HFFc6 (cell line): ENCODE results near the gene CYP24A1. TPM values are rescaled to one million over a fixed set of nuclear protein-coding genes. Genes with fewer than 3 reads are reported as not detected.

Experiments
- DNase-seq: peaks from one replicate; pipeline ENCODE4 v3.0.0-alpha.2; 2018
- H3K27ac Mint-ChIP-seq: 2 replicates; pipeline ENCODE4 v1.8.0; 2020; ENCODE audit warnings: mild to moderate bottlenecking, mixed read lengths
- H3K27me3 Mint-ChIP-seq: 2 replicates; pipeline ENCODE4 v1.8.0; 2021; ENCODE audit warnings: mild to moderate bottlenecking, moderate library complexity, mixed read lengths; ENCODE audit not compliant: insufficient read depth
- H3K36me3 Mint-ChIP-seq: 2 replicates; pipeline ENCODE4 v1.8.0; 2021; ENCODE audit warnings: low read depth, mixed read lengths
- H3K4me1 Mint-ChIP-seq: 2 replicates; pipeline ENCODE4 v1.8.0; 2020; ENCODE audit warnings: low read depth, mixed read lengths
- H3K4me3 Mint-ChIP-seq: 2 replicates; pipeline ENCODE4 v1.8.0; 2020; ENCODE audit warnings: mild to moderate bottlenecking, moderate library complexity, mixed read lengths
- H3K9me3 Mint-ChIP-seq: 2 replicates; pipeline ENCODE4 v1.8.0; 2020; ENCODE audit warnings: mild to moderate bottlenecking, mixed read lengths
- CTCF ChIP-seq: fragments of 200-600 bp; sonication (generic); IDR thresholded peaks from 2 replicates; pipeline ENCODE4 v1.5.0; 2021; ENCODE audit warnings: antibody characterized with exemption, mild to moderate bottlenecking
- total RNA-seq, 6 experiments: library from RNA; stranded (reverse); fragmentation: NEBNext Ultra II Directional; extraction: Animal tissue kit (Norgen Biotek cat#: 25700); gene quantifications; 2 replicates in 1 of 6; 3 replicates in 5 of 6; pipeline ENCODE4 v1.2.3, GENCODE V29; 2021

The CYP24A1 gene
- total RNA-seq, 6 experiments from 2014 or later, result 0.11 to 1.1 (median 0.37) TPM; not detected in 2

- Mint-ChIP-seq H3K27ac (no peak overlapping the region), H3K36me3 (no peaks in the 10 kb centered on the region), H3K4me3 (no peak overlapping the region), H3K4me1 (peaks cover 16% of the 10 kb centered on the region), H3K27me3 (no peaks in the 10 kb centered on the region; the same call in none of the 2 replicates), H3K9me3 (no peaks in the 10 kb centered on the region)
- no peak for DNase-seq
- no peak for TF ChIP-seq CTCF
These were observed 66.6 kb downstream of the CYP24A1 start for GRCh38 chr20:54107181-54107580.

DNA sequence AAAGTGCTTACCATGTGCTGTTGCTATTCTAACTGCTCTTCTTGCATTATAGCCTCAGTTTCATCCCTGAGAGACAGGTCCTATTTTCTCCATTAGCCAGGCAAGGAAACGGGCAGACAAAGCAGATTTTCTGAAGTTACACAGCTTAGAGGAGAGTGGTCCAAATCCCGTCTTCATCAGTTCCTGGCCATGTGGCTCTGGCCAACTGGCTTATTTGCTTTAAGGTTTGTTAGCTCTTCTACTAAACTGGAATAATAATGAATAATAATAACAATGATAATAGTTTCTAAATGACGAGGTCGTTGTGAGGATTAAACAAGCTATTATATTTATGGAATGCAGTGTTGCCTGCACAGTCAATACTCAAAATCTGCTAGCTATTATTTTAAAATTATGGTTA lies 67.6 kb downstream of the CYP24A1 start:
- no peak overlapping the region for H3K27ac Mint-ChIP-seq
- DNase-seq, result no peak

DNA sequence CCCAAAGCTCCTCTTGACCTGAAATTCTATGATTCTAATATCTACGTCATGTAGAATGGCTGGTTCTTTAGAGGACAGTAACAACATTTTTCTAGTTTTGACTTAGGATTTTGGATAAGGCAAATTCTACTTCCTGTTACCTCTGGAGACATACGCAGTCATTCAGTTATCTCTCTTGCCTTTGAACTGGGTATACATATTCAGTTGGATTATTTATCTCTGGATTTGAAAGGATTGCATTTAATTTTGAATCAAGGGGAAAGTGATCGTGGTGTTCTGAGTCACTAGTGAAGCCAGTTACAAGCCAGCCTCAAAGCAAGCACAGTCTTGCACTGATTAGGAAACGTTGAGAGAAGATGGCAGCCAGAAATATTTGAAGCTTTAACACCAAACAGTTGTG lies 68.1 kb downstream of the CYP24A1 start:
- TF ChIP-seq CTCF, result no peak
- H3K36me3 Mint-ChIP-seq, result no peaks in the 10 kb centered on the region
- no peaks in the 10 kb centered on the region for H3K9me3 Mint-ChIP-seq
- H3K4me1 Mint-ChIP-seq, result peaks cover 16% of the 10 kb centered on the region
- no peak overlapping the region for H3K27ac Mint-ChIP-seq
- DNase-seq, result no peak
- no peak overlapping the region for H3K4me3 Mint-ChIP-seq
- no peaks in the 10 kb centered on the region; the same call in none of the 2 replicates for H3K27me3 Mint-ChIP-seq

More for the DNA sequence above, 67.6 kb downstream of the CYP24A1 start:
- H3K36me3 Mint-ChIP-seq, result no peaks in the 10 kb centered on the region
- H3K4me1 Mint-ChIP-seq, result peaks cover 16% of the 10 kb centered on the region
- no peak for TF ChIP-seq CTCF
- no peaks in the 10 kb centered on the region for H3K9me3 Mint-ChIP-seq
- H3K4me3 Mint-ChIP-seq, result no peak overlapping the region
- H3K27me3 Mint-ChIP-seq, result no peaks in the 10 kb centered on the region; the same call in none of the 2 replicates

DNA sequence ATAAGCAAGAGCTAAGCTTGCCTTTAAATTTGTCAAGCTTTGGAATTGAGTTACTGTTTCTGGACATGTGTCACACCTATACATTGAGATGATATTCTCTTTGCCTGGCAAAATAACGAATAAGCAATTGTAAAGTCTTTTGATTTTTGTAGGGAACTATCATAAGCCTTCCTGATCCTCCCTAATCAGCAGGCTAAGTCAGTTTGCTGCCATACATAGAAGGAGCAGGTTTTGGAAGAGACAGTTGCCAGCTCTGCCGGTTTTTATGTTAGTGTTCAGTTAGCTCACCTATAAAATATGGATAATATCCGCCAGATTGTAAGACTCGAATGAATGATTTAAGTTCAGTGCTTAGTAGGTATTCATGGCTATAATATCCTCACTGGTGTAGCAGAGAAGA lies 69.0 kb downstream of the CYP24A1 start:
- H3K4me1 Mint-ChIP-seq, result peaks cover 18% of the 10 kb centered on the region
- H3K9me3 Mint-ChIP-seq, result no peaks in the 10 kb centered on the region
- H3K27ac Mint-ChIP-seq, result no peak overlapping the region
- no peak for DNase-seq
- no peaks in the 10 kb centered on the region for H3K36me3 Mint-ChIP-seq
- TF ChIP-seq CTCF, result no peak
- no peaks in the 10 kb centered on the region; the same call in none of the 2 replicates for H3K27me3 Mint-ChIP-seq
- no peak overlapping the region for H3K4me3 Mint-ChIP-seq

GRCh38 chr20:54103762-54104600 lies 69.8 kb downstream of the CYP24A1 start:
- DNase-seq, result no peak
- Mint-ChIP-seq H3K9me3 (no peaks in the 10 kb centered on the region), H3K4me1 (peaks cover 18% of the 10 kb centered on the region), H3K4me3 (peak overlapping the region; percentile 54), H3K27ac (no peak overlapping the region), H3K27me3 (no peaks in the 10 kb centered on the region; the same call in none of the 2 replicates), H3K36me3 (no peaks in the 10 kb centered on the region)
- TF ChIP-seq CTCF, result peak; percentile 56

Other genes with a start within 250 kb of the CYP24A1 start
- under 1 TPM in 1 of 6 experiments, not detected in 5; 0.07 TPM for gene BCAS1, start 103.4 kb downstream of the CYP24A1 start, total RNA-seq
- gene PFDN4, start 34.1 kb upstream of the CYP24A1 start, total RNA-seq, result 10 to 100 TPM; 31.6 to 37.1 (median 35.1) TPM